ENCODE data around the gene PWP1.

DNA sequence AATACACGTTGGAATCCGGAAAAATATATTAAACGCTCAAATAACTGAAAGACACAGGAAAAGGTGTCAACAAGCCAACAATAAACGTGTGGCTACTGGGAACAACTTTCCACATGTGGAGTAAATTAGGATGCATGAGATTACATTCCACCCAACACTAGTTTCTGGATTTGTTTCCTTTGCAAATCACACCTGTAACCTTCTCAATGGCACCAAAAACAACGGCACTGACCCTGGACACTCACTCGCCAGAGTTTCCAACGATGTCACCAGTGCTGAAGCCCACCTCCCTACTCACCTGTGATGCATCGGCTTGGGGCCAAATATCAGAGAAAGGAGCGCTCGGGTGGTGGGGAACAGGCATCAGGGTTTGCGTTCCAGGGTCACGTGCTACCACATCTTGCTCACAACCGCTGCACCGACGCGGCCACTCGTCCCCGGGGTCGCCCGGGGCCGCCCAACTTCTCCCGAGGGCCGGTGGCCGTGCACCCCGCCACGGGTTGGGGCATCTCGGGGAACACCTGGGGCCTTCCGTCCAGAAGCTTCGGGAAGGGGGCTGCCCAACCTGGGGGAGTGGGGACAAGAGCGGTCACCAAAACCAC lies 74.7 kb downstream of the PWP1 start:
- TF ChIP-seq ZFX (IDR thresholded peaks at IDR 0.05; ENCODE audit: borderline replicate concordance): no peak
- TF ChIP-seq, protein P1, sequence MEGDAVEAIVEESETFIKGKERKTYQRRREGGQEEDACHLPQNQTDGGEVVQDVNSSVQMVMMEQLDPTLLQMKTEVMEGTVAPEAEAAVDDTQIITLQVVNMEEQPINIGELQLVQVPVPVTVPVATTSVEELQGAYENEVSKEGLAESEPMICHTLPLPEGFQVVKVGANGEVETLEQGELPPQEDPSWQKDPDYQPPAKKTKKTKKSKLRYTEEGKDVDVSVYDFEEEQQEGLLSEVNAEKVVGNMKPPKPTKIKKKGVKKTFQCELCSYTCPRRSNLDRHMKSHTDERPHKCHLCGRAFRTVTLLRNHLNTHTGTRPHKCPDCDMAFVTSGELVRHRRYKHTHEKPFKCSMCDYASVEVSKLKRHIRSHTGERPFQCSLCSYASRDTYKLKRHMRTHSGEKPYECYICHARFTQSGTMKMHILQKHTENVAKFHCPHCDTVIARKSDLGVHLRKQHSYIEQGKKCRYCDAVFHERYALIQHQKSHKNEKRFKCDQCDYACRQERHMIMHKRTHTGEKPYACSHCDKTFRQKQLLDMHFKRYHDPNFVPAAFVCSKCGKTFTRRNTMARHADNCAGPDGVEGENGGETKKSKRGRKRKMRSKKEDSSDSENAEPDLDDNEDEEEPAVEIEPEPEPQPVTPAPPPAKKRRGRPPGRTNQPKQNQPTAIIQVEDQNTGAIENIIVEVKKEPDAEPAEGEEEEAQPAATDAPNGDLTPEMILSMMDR (IDR thresholded peaks at IDR 0.05): no peak

Measured in 22Rv1 (cell line).